Activated CD8-positive, alpha-beta memory T cell treated with anti-CD3 and anti-CD28 coated beads, Interleukin-2, amount 50 U/mL, for 4 hours (primary cell): ENCODE results near the gene SCAPER.
"Not testable (repeated sequence)": the region's sequence is repeated elsewhere in the genome, so short reads cannot be mapped to it uniquely, and the experiment has no call there.

ENCODE experiments used
- DNase-seq: peaks from one replicate; pipeline ENCODE4 v3.0.0-alpha.2; 2020

The SCAPER gene

DNA sequence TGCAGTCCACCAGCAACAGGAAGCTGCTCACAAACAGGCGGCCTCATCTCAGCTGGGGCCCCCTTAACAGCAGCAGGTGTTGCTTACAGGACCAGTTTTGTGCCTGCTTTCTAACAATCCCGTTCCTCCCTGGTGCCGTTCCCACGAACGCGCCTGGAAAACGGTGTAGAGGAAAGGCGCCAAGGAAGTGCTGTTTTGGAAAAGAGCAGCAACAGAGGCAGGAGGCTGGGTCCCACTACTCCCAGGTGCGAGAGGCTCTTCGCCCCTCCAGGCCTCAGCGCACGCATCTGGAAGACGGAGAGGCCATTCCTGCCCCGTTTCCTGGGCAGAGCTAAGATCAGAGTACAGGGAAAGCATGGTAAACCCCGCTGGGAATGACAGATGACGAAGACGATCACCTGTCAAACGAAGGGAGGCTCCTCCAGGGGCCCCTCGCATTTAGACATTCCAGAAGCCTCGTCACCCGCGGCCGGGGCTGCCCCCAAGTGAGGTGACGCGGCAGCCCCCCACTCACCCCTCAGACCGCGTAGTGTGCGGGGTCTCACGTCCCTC is 603 bp downstream of the SCAPER start:
- no peak for DNase-seq

DNA sequence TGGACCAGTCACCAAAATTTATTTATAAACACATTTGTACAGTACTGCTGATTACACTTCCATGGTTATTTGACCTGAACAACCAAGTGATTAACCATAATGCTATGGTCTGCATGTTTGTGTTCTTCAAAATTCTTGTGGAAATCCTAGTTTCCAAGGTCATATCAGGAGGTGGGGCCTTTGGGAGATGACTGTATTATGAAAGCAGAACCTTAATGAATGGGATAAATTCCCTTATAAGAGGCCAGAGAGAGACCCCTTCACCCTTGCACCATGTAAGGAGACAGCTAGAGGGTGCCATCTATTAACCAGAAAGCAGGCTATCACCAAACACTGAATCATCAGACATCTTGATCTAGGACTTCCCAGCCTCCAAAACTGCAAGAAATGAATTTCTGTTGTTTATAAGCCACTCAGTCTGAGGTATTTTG is 1.9 kb downstream of the SCAPER start:
- no peak for DNase-seq

DNA sequence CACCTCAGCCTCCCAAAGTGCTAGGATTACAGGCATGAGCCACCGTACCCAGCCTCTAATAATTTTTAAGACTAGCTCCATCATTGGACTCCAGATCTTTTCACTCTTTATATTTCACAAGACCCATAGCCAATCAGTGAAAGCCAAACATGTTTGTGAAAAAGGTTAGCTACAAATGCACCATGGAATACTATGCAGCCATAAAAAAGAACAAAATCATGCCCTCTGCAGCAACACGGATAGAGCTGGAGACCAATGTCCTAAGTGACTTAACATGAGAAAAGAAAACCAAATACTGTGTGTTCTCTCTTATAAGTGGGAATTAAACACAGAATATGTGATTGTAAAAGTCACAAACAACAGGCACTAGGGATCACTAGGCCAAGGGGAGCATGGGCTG is 3.2 kb downstream of the SCAPER start:
- DNase-seq, result no peak

DNA sequence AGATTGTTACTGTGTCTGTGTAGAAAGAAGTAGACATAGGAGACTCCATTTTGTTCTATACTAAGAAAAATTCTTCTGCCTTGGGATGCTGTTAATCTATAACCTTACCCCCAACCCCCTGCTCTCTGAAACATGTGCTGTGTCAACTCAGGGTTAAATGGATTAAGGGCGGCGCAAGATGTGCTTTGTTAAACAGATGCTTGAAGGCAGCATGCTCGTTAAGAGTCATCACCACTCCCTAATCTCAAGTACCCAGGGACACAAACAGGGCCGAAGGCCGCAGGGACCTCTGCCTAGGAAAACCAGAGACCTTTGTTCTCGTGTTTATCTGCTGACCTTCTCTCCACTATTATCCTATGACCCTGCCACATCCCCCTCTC is 5.2 kb downstream of the SCAPER start:
- DNase-seq, result not testable (repeated sequence)

GRCh38 chr15:76899176-76899930 is 5.8 kb downstream of the SCAPER start:
- DNase-seq, result not testable (repeated sequence)

DNA sequence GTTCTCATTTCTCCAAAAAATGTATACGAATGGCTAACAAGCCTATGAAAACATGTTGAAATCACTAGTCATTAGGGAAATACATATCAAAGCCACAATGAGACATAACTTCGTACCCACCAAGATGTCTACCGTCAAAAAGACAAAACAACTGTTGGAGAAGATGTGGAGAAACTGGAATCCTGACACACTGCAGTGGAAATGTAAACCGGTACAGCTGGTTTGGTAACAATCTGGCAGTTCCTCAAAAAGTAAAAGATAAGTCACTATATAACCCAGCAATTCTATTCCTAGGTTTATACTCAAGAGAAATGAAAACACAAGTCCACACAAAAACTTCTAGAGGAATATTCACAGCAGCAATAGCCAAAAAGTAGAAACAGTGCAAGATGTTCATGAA is 7.0 kb downstream of the SCAPER start:
- no peak for DNase-seq

DNA sequence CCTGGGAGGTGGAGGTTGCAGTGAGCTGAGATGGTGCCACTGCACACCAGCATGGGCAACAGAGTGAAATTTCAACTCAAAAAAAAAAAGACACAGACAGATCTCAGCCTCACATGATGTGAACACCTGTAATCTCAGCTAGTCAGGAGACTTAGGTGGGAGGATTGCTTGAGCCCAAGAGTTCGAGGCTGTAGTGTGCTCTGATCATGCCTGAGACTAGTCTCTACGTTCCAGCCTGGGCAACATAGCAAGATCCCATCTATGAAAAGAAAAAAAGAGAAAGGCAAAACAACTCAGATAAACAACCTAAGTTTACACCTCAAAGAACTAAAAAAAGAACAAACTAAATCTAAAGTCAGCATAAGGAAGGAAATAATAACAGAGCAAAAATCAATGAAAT is 11.0 kb downstream of the SCAPER start:
- DNase-seq, result no peak

- not testable (repeated sequence) for DNase-seq
Measured at GRCh38 chr15:76892836-76893235, 12.3 kb downstream of the SCAPER start.

GRCh38 chr15:76887280-76888141 is 17.6 kb downstream of the SCAPER start:
- not testable (repeated sequence) for DNase-seq

GRCh38 chr15:76885212-76885611 is 19.9 kb downstream of the SCAPER start:
- DNase-seq, result no peak

DNA sequence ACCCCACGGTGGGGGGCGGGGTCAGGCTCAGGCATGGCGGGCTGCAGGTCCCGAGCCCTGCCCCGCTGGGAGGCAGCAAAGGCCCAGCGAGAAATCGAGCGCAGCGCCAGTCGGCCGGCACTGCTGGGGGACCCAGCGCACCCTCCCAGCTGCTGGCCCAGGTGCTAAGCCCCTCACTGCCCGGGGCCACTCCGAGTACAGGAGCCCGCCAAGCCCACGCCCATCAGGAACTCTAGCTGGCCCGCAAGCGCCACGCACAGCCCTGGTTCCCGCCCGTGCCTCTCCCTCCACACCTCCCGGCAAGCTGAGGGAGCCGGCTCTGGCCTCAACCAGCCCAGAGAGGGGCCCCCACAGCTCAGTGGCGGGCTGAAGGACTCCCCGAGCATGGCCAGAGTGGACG is 29.2 kb downstream of the SCAPER start:
- no peak for DNase-seq

DNA sequence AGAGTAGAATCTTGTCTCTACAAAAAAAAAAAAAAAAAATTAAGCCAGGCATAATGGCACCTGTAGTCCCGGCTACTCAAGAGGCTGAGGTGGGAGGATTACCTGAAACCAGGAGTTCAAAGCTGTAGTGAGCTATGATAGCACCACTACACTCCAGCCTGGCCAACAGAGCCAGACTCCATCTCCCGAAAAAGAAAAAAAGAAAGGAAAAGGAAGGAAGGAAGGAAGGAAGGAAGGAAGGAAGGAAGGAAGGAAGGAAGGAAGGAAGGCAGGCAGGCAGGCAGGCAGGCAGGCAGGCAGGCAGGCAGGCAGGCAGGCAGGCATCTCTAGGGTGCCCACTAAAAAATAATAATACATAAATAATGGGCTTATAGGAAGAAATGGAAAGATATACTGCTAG is 32.1 kb downstream of the SCAPER start:
- not testable (repeated sequence) for DNase-seq

GRCh38 chr15:76871930-76872329 is 33.2 kb downstream of the SCAPER start:
- no peak for DNase-seq

- DNase-seq, result no peak
Measured at GRCh38 chr15:76868740-76869139, 36.4 kb downstream of the SCAPER start.

DNA sequence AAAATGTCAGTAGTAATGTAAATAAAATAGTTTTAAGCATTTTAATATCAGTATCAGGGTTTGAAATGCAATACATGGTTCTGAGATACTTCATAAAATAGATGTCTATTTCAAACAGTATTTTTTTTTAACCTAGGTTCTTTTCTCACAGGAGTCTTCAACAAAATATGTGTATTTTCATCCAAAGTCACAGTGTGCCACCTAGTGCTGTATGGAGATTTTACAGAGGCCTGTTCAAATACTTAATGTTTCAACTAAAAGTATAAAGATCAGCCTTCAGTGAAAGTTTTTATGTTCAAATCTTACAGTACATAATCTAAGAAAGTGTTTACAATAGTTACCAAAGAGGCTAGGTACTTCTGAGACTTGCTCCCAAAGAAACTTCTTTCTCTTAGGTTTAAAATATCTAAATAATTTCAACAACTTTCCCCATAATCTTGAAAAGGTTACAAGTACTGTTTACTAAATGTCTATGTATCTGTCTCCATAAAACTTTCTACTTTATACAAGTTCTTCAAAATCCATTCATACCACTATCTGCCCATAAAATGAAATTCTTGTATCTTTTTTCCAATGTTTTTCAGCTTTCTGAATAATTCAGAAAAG is 38.3 kb downstream of the SCAPER start:
- DNase-seq, result no peak

- no peak for DNase-seq
Measured at GRCh38 chr15:76866008-76866407, 39.1 kb downstream of the SCAPER start.

DNA sequence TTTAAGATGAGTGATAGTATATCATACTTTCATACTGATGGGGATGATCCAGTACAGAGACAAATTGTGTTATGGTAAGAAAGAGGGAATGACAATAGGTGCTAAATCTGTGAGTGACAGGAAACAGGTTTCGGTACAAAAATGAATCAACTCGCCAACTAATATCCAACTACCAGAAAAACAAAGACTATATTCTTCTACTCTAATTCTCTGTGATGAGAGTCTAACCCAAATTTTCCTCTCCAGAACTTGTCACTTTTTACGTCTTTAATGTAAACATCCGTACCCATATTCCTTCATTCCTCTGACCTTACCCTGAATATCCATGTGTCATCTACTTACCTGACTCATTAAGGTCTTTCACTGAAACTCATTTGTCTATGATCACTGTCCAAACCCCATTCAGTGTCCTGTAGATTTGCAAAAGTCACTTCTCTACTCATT is 39.6 kb downstream of the SCAPER start:
- no peak for DNase-seq

DNA sequence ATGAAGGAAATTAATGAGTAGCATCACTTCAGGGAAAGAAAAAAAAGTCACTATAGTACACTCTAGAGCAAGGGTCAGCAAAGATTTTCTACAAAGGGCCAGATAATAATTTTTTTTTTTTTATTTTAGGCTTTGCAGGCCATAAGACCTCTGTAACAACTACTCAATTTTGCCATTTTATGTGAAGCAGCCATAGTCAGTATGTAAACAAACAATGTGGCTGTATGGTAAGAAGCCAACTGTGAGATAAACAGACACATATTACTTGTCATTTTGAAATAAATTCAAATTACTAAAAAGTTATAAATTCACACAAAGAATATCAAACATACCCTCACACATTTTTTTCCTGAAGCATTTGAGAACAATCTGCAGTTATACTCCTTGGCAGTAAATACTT is 40.6 kb downstream of the SCAPER start:
- DNase-seq, result no peak

- DNase-seq, result no peak
Measured at GRCh38 chr15:76863693-76864092, 41.4 kb downstream of the SCAPER start.

DNA sequence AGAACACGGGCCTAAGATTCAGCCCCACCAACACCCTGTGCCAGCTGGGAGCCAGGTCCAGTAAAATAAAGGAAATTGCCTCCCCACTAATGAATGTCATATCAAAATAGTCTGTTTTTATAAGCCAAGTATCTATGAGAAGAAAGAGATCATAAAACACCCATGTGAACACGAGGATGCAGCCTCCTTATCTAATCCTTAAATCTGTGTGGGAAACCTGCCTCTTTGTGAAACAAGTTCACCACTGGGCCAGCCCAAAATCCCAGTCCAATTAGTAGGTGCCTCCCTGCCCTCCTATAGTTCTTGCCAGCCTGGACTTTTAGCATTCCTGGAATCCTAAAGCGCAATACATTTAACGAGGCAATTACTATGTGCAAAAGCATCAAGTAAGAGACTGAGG is 42.0 kb downstream of the SCAPER start:
- DNase-seq, result no peak

- DNase-seq, result no peak
Measured at GRCh38 chr15:76861815-76862397, 43.2 kb downstream of the SCAPER start.

- no peak for DNase-seq
Measured at GRCh38 chr15:76860201-76860600, 44.9 kb downstream of the SCAPER start.

DNA sequence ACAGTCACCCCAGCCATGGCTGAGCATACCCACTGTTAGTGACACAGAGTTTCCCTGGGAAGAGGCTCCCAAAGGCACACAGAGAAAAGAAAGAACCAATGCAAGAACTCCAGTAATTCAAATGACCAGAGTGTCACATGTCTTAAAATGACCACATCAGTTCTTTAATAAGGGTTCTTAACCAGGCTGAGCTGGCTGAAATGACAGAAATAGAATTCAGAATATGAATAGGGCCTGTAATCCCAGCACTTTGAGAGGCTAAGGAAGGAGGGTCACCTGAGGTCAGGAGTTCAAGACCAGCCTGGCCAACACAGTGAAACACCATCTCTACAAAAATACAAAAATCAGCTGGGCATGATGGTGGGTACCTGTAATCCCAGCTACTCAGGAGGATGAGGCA is 54.8 kb downstream of the SCAPER start:
- not testable (repeated sequence) for DNase-seq
